Neural progenitor cell (in vitro differentiated cells): ENCODE results near the gene DTNB. TPM values are rescaled to one million over a fixed set of nuclear protein-coding genes. Genes with fewer than 3 reads are reported as not detected.

Experiments used
- DNase-seq: peaks from one replicate; pipeline ENCODE4 v3.0.0-alpha.2; 2016; ENCODE audit warnings: low spot score
- H2AFZ ChIP-seq: fragments of 200-600 bp; sonication (generic); replicated peaks from 2 replicates; pipeline ENCODE4 v1.6.1; 2016; ENCODE audit warnings: antibody characterized with exemption
- H3F3A ChIP-seq: fragments of 200-600 bp; sonication (generic); 2 replicates; pipeline ENCODE4 v1.6.1; 2016; ENCODE audit warnings: antibody characterized with exemption, low read depth
- H3K27ac ChIP-seq: fragments of 200-600 bp; sonication (generic); 2 replicates; pipeline ENCODE4 v1.5.1; 2016; ENCODE audit warnings: mild to moderate bottlenecking
- H3K27me3 ChIP-seq: fragments of 200-600 bp; sonication (generic); 2 replicates; pipeline ENCODE4 v1.6.1; 2016; ENCODE audit warnings: mild to moderate bottlenecking, moderate library complexity
- H3K36me3 ChIP-seq: fragments of 200-600 bp; sonication (generic); 2 replicates; pipeline ENCODE4 v1.5.1; 2016
- H3K4me1 ChIP-seq: fragments of 200-600 bp; sonication (generic); 2 replicates; pipeline ENCODE4 v1.6.1; 2016; ENCODE audit warnings: mixed run types
- H3K4me2 ChIP-seq: fragments of 200-600 bp; sonication (generic); 2 replicates; pipeline ENCODE4 v1.6.1; 2016
- H3K4me3 ChIP-seq: fragments of 200-600 bp; sonication (generic); 2 replicates; pipeline ENCODE4 v1.5.1; 2016
- H3K79me2 ChIP-seq: fragments of 200-600 bp; sonication (generic); 2 replicates; pipeline ENCODE4 v1.6.1; 2016; ENCODE audit warnings: low read depth
- H3K9ac ChIP-seq: fragments of 200-600 bp; sonication (generic); 2 replicates; pipeline ENCODE4 v1.6.1; 2016
- H3K9me3 ChIP-seq: fragments of 200-600 bp; sonication (generic); 2 replicates; pipeline ENCODE4 v1.5.1; 2016; ENCODE audit warnings: low read depth
- H4K20me1 ChIP-seq: fragments of 200-600 bp; sonication (generic); 2 replicates; pipeline ENCODE4 v1.6.1; 2016; ENCODE audit warnings: low read depth
- H3K27ac Mint-ChIP-seq: 3 replicates; pipeline ENCODE4 v1.8.0; 2021; ENCODE audit warnings: mixed read lengths
- H3K27me3 Mint-ChIP-seq: 2 replicates; pipeline ENCODE4 v1.8.0; 2022; ENCODE audit warnings: low read depth, mild to moderate bottlenecking, inconsistent platforms, moderate library complexity, mixed read lengths; ENCODE audit not compliant: insufficient read depth
- H3K36me3 Mint-ChIP-seq: 3 replicates; pipeline ENCODE4 v1.8.0; 2021; ENCODE audit warnings: mixed read lengths
- H3K4me1 Mint-ChIP-seq: 3 replicates; pipeline ENCODE4 v1.8.0; 2021; ENCODE audit warnings: mixed read lengths
- H3K4me3 Mint-ChIP-seq: 3 replicates; pipeline ENCODE4 v1.8.0; 2021; ENCODE audit warnings: mild to moderate bottlenecking, moderate library complexity, mixed read lengths
- H3K9me3 Mint-ChIP-seq: 3 replicates; pipeline ENCODE4 v1.8.0; 2020; ENCODE audit warnings: mixed read lengths
- EZH2 ChIP-seq: fragments of 200-600 bp; sonication (generic); IDR thresholded peaks from 2 replicates; pipeline ENCODE4 v1.6.1; 2017; ENCODE audit warnings: antibody characterized with exemption, mild to moderate bottlenecking, moderate library complexity
- EZH2phosphoT487 ChIP-seq: fragments of 200-600 bp; sonication (generic); IDR thresholded peaks from 2 replicates; pipeline ENCODE4 v1.6.1; 2017; ENCODE audit warnings: antibody characterized with exemption
- total RNA-seq: library from RNA; depleted of rRNA; stranded (reverse); fragments of >200 nt; gene quantifications from 2 replicates; pipeline ENCODE4 v1.2.3, GENCODE V29; 2015; ENCODE audit warnings: low replicate concordance
- TF ChIP-seq, protein P1 (sequence below): fragments of 200-600 bp; sonication (generic); IDR thresholded peaks from 2 replicates; pipeline ENCODE4 v1.5.1; 2017; ENCODE audit warnings: antibody characterized with exemption, mild to moderate bottlenecking

DTNB gene
- total RNA-seq, 1 donor from 2014 or later = 27.1 TPM

- Histone ChIP-seq H4K20me1 (no peaks in the 10 kb centered on the region), H3K9me3 (no peaks in the 10 kb centered on the region), H3K27me3 (peaks cover 20% of the 10 kb centered on the region), H3K4me2 (no peak overlapping the region), H3K79me2 (no peaks in the 10 kb centered on the region), H3K27ac (no peak overlapping the region), H3K9ac (no peak overlapping the region), H3K4me3 (no peak overlapping the region), H3K4me1 (peaks cover 36% of the 10 kb centered on the region), H3K36me3 (no peaks in the 10 kb centered on the region), H3F3A (peaks cover 21% of the 10 kb centered on the region), H2AFZ (no peak overlapping the region)
- H3K27me3 Mint-ChIP-seq = peaks cover 11% of the 10 kb centered on the region
- DNase-seq = peak; percentile 44
- H3K4me3 Mint-ChIP-seq = no peak overlapping the region
- TF ChIP-seq, protein P1, sequence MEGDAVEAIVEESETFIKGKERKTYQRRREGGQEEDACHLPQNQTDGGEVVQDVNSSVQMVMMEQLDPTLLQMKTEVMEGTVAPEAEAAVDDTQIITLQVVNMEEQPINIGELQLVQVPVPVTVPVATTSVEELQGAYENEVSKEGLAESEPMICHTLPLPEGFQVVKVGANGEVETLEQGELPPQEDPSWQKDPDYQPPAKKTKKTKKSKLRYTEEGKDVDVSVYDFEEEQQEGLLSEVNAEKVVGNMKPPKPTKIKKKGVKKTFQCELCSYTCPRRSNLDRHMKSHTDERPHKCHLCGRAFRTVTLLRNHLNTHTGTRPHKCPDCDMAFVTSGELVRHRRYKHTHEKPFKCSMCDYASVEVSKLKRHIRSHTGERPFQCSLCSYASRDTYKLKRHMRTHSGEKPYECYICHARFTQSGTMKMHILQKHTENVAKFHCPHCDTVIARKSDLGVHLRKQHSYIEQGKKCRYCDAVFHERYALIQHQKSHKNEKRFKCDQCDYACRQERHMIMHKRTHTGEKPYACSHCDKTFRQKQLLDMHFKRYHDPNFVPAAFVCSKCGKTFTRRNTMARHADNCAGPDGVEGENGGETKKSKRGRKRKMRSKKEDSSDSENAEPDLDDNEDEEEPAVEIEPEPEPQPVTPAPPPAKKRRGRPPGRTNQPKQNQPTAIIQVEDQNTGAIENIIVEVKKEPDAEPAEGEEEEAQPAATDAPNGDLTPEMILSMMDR = no peak
- TF ChIP-seq EZH2phosphoT487 (no peak), EZH2 (no peak)
- H3K36me3 Mint-ChIP-seq = no peaks in the 10 kb centered on the region
- H3K27ac Mint-ChIP-seq = peak overlapping the region; percentile 7
- peaks cover 25% of the 10 kb centered on the region for H3K4me1 Mint-ChIP-seq
- H3K9me3 Mint-ChIP-seq = no peaks in the 10 kb centered on the region
These were observed 304.7 kb downstream of the DTNB start for GRCh38 chr2:25368660-25369059.

DNA sequence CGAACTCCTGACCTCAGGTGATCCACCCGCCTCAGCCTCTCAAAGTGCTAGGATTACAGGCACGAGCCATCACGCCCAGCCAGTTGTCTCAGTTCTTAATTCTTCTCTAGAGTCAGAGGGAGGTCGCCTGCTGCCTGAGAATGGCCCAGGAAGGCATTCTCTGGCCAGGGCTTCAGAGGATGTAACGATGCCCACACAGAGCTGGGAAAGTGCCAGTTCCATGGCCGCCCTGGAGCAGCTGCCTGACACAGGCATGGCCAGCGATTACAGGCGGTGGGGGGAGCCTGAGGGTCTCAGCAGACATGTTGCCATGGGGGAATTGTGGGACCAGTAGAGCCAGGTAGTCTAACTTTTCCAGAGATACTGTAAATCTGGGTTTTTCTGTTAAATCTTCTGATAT is 306.1 kb downstream of the DTNB start:
- no peak for DNase-seq
- peaks cover 31% of the 10 kb centered on the region for H3K4me1 ChIP-seq
- no peak overlapping the region for H3K4me2 ChIP-seq
- no peak overlapping the region for H2AFZ ChIP-seq
- H3F3A ChIP-seq = peaks cover 16% of the 10 kb centered on the region
- peaks cover 13% of the 10 kb centered on the region for H3K27me3 Mint-ChIP-seq
- no peaks in the 10 kb centered on the region for H3K9me3 Mint-ChIP-seq
- no peaks in the 10 kb centered on the region for H3K79me2 ChIP-seq
- H3K36me3 Mint-ChIP-seq = no peaks in the 10 kb centered on the region
- no peaks in the 10 kb centered on the region for H4K20me1 ChIP-seq
- no peaks in the 10 kb centered on the region for H3K36me3 ChIP-seq
- no peaks in the 10 kb centered on the region for H3K9me3 ChIP-seq
- H3K27ac Mint-ChIP-seq = no peak overlapping the region
- no peak overlapping the region for H3K4me3 Mint-ChIP-seq
- H3K9ac ChIP-seq = no peak overlapping the region
- TF ChIP-seq, protein P1 = no peak
- TF ChIP-seq EZH2 (no peak), EZH2phosphoT487 (no peak)
- peaks cover 34% of the 10 kb centered on the region for H3K27me3 ChIP-seq
- H3K4me3 ChIP-seq = no peak overlapping the region
- H3K27ac ChIP-seq = no peak overlapping the region
- peaks cover 20% of the 10 kb centered on the region for H3K4me1 Mint-ChIP-seq

GRCh38 chr2:25366629-25367028 is 306.7 kb downstream of the DTNB start:
- no peak overlapping the region for H3K4me3 Mint-ChIP-seq
- H4K20me1 ChIP-seq = no peaks in the 10 kb centered on the region
- H3K4me1 ChIP-seq = peaks cover 26% of the 10 kb centered on the region
- H3K27me3 ChIP-seq = peaks cover 39% of the 10 kb centered on the region
- no peaks in the 10 kb centered on the region for H3K36me3 ChIP-seq
- peaks cover 12% of the 10 kb centered on the region for H3F3A ChIP-seq
- no peak overlapping the region for H3K4me3 ChIP-seq
- peaks cover 16% of the 10 kb centered on the region for H3K27me3 Mint-ChIP-seq
- no peak for TF ChIP-seq EZH2phosphoT487
- TF ChIP-seq EZH2 = no peak
- TF ChIP-seq, protein P1 = no peak
- no peak overlapping the region for H3K4me2 ChIP-seq
- H3K9ac ChIP-seq = no peak overlapping the region
- H3K79me2 ChIP-seq = no peaks in the 10 kb centered on the region
- no peak overlapping the region for H2AFZ ChIP-seq
- DNase-seq = no peak
- no peaks in the 10 kb centered on the region for H3K36me3 Mint-ChIP-seq
- peaks cover 22% of the 10 kb centered on the region for H3K4me1 Mint-ChIP-seq
- H3K9me3 Mint-ChIP-seq = no peaks in the 10 kb centered on the region
- no peaks in the 10 kb centered on the region for H3K9me3 ChIP-seq
- no peak overlapping the region for H3K27ac ChIP-seq
- H3K27ac Mint-ChIP-seq = no peak overlapping the region
